Posterior cingulate gyrus (tissue), 11 donors: Measurements from ENCODE around the gene TFPI.
"Not testable (repeated sequence)": the region's sequence is repeated elsewhere in the genome, so short reads cannot be mapped to it uniquely, and the experiment has no call there.

Experiments used
- DNase-seq, 10 donors: peaks; one replicate each; pipeline versions ENCODE4 v3.0.0 to v3.0.0-alpha.2; 2020 to 2021; ENCODE audit warnings: mixed read lengths in 3 of 10
- intact Hi-C: fragments of 100-400 bp; cut with DNase I; formaldehyde crosslinking; loops from one replicate; pipeline ENCODE4 v1.15.1; 2023

Gene TFPI

DNA sequence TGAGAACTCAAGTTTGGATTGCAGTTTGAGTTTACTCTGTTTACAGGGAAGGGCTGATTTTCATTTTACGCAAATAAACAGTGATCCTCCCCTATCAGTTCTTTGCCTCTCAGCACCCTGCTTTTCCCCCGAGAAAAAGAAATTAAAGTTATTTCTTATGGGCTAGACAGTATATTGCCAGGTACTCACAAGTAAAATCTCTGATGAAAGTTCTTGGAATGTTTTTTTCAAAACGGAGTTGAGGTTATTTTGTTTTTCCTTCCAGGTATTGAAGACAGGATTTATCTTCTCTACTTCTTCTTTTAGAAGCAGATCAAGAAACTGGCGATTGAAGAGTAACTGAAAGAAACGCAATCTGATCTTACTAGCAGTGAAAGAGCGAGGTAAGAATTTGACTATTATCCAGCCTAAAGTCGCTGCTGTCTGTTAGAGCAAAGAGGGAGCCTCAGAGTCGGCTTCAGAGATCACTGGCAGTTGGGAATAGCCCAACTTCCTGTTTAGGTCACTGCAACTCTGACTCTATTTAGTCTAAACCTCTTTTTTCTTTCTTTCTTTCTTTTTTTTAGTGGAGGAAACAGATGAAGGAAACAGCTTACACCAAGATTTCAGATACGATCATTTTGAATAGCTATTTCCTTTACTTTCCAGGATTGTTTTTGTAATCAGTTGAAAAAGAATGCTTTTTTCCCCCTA, at the start of gene TFPI:
Gene TFPI (minus strand): TSS at position 425 of the 693 bp plus-strand sequence. CDS start 50,667 bp downstream, outside the sequence.
- intact Hi-C loops, result no loop called here
- no peak for DNase-seq

GRCh38 chr2:187594801-187595200, 40.6 kb upstream of the TFPI start:
- intact Hi-C loops, result no loop called here
- DNase-seq, result no peak

DNA sequence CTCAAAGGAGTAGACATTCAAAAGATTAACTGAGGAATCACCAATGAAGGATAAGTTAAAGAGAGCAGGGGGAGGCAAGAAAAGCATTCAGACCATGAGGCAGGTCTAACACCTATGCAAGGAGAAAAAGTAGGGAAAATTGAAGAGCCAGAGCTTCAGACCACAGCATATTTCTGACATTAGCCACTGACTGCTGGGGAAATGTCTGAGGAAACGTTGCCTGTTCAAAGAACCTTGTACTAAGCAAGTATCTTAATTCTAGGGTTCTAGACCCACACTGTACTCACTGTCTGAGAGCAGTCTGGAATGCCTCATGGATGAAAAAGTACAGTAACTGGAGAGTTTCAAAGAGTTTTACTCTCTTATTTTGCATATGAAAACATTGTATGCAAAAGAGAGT, 39.5 kb upstream of the TFPI start:
- DNase-seq, result no peak
- intact Hi-C loops, result no loop called here

DNA sequence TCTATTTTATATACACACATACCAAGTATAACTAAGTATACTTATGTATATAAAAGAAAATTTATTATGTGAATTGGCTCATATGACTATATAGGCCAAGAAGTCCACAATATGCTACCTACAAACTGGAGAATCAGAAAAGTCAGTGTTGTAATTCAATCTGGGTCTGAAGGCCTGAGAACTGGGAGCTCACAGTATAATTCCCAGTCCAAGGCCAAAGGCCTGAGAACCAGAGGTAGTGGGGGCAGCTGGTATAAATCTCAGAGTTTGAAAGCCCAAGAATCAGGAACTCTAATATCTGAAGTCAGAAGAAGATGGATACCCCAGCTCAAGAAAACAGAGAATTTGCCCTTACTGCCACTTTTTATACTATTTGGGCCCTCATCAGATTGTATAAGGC, 38.9 kb upstream of the TFPI start:
- intact Hi-C loops, result no loop called here
- no peak for DNase-seq

- intact Hi-C loops, result no loop called here
- DNase-seq, result no peak
Measured at GRCh38 chr2:187590175-187590574, 35.9 kb upstream of the TFPI start.

- no peak for DNase-seq
- intact Hi-C loops, result no loop called here
Measured at GRCh38 chr2:187586011-187586641, 31.9 kb upstream of the TFPI start.

GRCh38 chr2:187581125-187581896, 27.1 kb upstream of the TFPI start:
- no peak for DNase-seq

GRCh38 chr2:187580462-187581124, 26.4 kb upstream of the TFPI start:
- intact Hi-C loops, result loop anchor here (1.0 to 5.0 kb wide), 3 partner anchors 80 to 932 kb away; no protein-coding TSS in a partner anchor

More at GRCh38 chr2:187581125-187581896, 27.1 kb upstream of the TFPI start:
- intact Hi-C loops, result loop anchor here (1.0 to 5.0 kb wide), 2 partner anchors 262 to 931 kb away; no protein-coding TSS in a partner anchor

GRCh38 chr2:187577310-187577709, 23.1 kb upstream of the TFPI start:
- DNase-seq, result no peak
- intact Hi-C loops, result no loop called here

More at GRCh38 chr2:187580462-187581124, 26.4 kb upstream of the TFPI start:
- DNase-seq, result no peak

DNA sequence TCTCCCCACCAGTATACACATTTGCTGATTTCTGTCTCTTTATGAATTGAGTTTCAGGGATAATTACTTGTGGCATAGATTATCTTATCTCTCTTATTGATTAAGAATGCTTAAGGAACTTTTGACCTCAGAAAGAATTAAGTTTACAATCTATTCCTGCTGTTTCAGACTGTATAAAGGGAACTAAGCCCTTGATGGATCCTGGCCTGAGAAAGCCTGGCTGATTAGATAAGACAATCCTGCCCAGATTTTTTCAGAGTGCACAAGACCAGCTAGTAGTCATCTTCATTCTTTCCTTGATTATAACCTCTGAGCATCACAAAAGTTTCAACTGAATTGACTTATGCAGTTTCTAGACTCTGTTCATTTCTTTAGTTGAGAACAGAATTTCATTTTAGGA, 22.7 kb upstream of the TFPI start:
- intact Hi-C loops, result no loop called here
- DNase-seq, result no peak

- intact Hi-C loops, result no loop called here
- no peak for DNase-seq
Measured at GRCh38 chr2:187575751-187576067, 21.5 kb upstream of the TFPI start.

DNA sequence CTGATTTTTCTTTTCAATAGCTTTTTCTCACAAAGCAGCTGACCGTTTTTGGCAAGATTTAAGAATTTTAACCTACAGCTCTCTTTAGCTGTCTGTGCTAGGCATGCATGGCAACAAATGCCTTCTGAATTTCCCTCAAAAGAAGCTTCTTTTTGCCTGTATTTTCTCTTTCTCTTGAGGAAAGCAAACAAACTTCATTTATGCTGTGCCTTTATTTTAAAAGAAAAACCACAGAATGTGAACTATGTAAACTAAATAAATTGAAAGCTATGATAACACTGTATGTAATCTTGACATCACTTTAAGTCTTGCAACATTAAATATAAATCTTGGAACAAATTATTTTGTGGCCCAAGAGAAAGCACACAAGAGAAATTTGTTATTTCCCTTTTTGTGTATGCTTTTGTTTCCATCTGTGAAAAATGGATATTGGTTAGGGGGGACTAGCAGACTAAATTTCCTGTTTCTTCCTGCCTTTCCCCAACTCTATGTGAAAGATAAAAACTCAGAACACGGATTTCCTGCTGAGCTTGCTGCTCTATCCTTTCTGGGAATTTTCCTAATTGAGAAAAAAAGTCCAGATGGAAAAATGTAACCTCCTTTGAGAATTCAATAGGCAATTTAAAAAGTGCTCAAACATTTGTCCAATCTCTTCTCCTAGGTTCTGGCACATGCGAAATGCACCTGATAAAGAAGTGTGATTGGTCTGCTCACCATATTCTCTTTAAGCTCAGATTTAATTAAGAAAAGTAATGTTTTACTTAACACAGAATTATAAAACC, 20.9 kb upstream of the TFPI start:
- intact Hi-C loops, result no loop called here
- no peak for DNase-seq

DNA sequence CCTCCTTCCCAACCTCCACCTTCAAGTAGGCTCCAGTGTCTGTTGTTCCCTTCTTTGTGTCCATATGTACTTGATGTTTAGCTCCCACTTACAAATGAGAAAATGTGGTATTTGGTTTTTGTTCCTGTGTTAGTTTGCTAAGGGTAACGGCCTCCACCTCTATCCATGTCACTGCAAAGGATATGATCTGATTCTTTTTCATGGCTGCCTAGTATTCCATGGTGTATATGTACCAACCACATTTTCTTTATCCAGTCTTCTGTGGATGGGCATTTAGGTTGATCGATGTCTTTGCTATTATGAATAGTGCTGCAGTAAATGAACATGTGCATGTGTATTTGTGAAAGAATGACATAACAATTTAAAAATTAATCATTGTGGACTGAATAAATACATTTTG, 19.5 kb upstream of the TFPI start:
- DNase-seq, result no peak
- intact Hi-C loops, result no loop called here

DNA sequence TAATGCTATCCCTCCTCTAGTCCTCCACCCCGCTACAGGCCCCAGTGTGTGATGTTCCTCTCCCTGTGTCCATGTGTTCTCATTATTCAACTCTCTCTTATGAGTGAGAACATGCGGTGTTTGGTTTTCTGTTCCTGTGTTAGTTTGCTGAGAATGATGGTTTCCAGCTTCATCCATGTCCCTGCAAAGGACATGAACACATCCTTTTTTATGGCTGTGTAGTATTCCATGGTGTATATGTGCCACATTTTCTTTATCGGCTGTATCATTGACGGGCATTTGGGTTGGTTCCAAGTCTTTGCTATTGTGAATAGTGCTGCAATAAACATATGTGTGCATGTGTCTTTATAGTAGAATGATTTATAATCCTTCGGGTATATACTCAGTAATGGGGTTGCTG, 17.8 kb upstream of the TFPI start:
- intact Hi-C loops, DNase-seq: not testable (repeated sequence)

DNA sequence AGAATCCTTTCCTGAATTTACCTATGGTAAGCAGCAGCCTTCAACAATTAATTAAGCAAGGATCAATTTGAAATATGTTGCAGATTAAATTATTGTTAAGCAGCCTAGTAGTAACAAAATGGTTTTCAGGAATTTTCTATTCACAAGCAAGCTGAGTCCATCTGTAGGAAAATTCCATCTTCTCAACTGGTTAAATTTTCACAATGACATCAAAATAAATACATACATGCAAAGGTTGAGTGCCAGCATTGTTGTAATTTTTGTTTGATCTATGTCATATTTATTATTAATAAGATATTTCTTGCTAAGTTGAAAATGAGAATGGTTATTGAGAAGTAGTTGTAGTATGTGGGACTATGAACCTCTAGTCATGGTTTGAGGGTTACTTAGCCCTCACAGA, 15.3 kb upstream of the TFPI start:
- no peak for DNase-seq
- intact Hi-C loops, result no loop called here

DNA sequence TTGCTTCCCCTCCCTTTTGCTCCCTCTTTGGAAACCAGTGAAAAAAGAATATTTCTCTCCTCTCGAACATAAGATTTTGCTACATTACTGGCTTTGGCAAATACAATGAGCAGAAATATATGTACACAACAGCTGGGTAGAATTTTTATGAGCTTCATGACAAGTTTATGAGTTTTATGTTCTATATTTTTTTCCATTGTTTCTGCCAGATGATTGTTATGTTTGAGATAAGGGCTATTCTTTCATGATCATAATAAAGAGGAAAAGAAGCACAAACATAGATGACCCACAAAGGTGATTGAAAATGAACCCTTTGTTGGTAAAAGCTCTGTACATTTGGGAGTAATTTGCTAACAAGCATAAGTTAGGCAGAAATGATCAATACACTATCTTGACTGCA, 14.8 kb upstream of the TFPI start:
- DNase-seq, result no peak
- intact Hi-C loops, result no loop called here

DNA sequence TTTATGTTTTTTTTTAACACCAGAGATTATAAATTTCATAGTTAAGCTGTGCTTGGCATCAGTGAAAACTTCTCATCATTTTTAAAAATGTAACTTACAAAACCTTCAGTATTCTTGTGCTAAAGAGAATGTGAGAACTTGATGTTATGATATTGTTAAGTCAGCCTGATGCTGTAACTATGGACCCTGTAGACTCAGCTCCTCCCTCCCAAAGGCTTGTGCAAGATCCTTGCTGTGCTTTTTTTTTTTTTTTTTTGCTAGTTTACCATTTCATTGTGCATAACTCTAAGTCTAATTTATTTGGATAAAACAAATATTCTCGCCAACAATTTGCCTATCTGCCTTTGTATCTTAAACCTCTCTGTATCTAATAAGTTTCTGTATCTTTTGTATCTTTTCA, 12.9 kb upstream of the TFPI start:
- DNase-seq, result no peak
- intact Hi-C loops, result no loop called here

GRCh38 chr2:187566712-187567111, 12.5 kb upstream of the TFPI start:
- no peak for DNase-seq
- intact Hi-C loops, result no loop called here

DNA sequence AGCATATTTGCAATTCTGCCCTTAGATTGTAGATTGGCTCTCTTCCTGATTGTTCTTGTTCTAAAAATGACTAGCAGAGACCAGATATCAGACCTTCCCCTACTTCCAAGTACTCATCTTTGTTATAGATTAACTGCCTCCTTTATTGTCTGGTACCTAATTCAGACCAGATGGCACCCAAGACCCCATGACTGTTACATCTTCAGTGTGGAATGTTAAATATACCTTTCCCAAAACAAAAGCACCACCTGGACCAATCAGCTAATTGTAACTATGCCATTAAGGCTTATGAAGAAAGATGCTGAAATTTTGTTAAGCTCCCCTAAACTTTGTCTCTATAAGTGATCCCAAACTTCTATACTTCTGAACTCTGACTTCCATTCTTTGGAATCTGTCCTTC, 12.0 kb upstream of the TFPI start:
- DNase-seq, result no peak
- intact Hi-C loops, result no loop called here

DNA sequence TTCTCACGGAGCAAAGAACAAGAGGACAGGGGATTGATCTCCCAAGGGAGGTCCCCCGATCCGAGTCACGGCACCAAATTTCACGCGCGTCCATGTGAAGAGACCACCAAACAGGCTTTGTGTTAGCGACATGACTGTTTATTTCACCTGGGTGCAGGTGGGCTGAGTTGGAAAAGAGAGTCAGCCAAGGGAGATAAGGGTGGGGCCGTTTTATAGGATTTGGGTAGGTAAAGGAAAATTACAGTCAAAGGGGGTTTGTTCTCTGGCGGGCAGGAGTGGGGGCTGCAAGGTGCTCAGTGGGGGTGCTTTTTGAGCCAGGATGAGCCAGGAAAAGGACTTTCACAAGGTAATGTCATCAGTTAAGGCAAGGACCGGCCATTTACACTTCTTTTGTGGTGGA, 11.4 kb upstream of the TFPI start:
- intact Hi-C loops, DNase-seq: not testable (repeated sequence)
